Upper lobe of left lung (tissue), 6 donors: ENCODE data around the gene CD58. TPM values are rescaled to one million over a fixed set of nuclear protein-coding genes. Genes with fewer than 3 reads are reported as not detected.
"Not testable (repeated sequence)": the region's sequence is repeated elsewhere in the genome, so short reads cannot be mapped to it uniquely, and the experiment has no call there.

Experiments used
- ATAC-seq, 2 donors: fragments of 200-7000 bp; cut with Tn5 transposase; one replicate each; pipeline ENCODE4 v1.9.1; 2022; ENCODE audit warnings: mild to moderate bottlenecking in 2 of 2, moderate library complexity in 2 of 2; ENCODE audit not compliant: low FRiP score in 2 of 2
- DNase-seq, 2 donors: peaks; one replicate each; pipeline ENCODE4 v3.0.0-alpha.2; 2019 to 2020
- H3K27ac ChIP-seq, 4 donors: fragments of 200-600 bp; sonication (generic); one replicate each; pipeline ENCODE4 v1.5.1; 2016 to 2019
- H3K27me3 ChIP-seq, 4 donors: fragments of 200-600 bp; sonication (generic); one replicate each; pipeline ENCODE4 v1.5.1; 2017 to 2019
- H3K36me3 ChIP-seq, 4 donors: fragments of 200-600 bp; sonication (generic); one replicate each; pipeline ENCODE4 v1.5.1; 2016 to 2019
- H3K4me1 ChIP-seq, 4 donors: fragments of 200-600 bp; sonication (generic); one replicate each; pipeline ENCODE4 v1.5.1; 2018 to 2019
- H3K4me3 ChIP-seq, 4 donors: fragments of 200-600 bp; sonication (generic); one replicate each; pipeline ENCODE4 v1.5.1; 2017 to 2019; ENCODE audit warnings: mild to moderate bottlenecking in 2 of 4, moderate library complexity in 1 of 4
- H3K9me3 ChIP-seq, 4 donors: fragments of 200-600 bp; sonication (generic); one replicate each; pipeline ENCODE4 v1.5.1; 2018 to 2019
- EP300 ChIP-seq, 4 donors: sonication (generic); formaldehyde crosslinking; IDR thresholded peaks; one replicate each; pipeline ENCODE4 v1.5.1; 2017; ENCODE audit warnings: antibody characterized with exemption in 4 of 4, control low read depth in 2 of 4
- POLR2A ChIP-seq, 4 donors: fragments of 450-650 bp; IDR thresholded peaks; one replicate each; pipeline ENCODE4 v1.5.1; 2016 to 2017; ENCODE audit warnings: antibody characterized with exemption in 4 of 4, mild to moderate bottlenecking in 2 of 4
- POLR2AphosphoS5 ChIP-seq, 2 donors: sonication (generic); formaldehyde crosslinking; IDR thresholded peaks; one replicate each; pipeline ENCODE4 v1.5.1; 2017; ENCODE audit warnings: antibody characterized with exemption in 2 of 2
- WGBS, 2 donors: methylation state at CpG; one replicate each; pipeline ENCODE4 v1.1.5; 2017 to 2018; 5-methylcytosine and 5-hydroxymethylcytosine counted together
- total RNA-seq, 6 donors: library from RNA; depleted of rRNA in 4 of 6; stranded (reverse); fragments of >200 nt in 4 of 6; gene quantifications; one replicate each; pipeline versions ENCODE4 v1.1.0 to v1.2.1, GENCODE V29; 2016 to 2021
- TF ChIP-seq, protein P1 (sequence below), 6 experiments: fragments of 450-650 bp in 4 of 6; fragments of 200-600 bp in 2 of 6; sonication (generic) in 2 of 6; IDR thresholded peaks; one replicate each; pipeline ENCODE4 v1.5.1; 2016 to 2019; ENCODE audit warnings: antibody characterized with exemption in 6 of 6
- donor health status: DM: no; HTN: no; CAD: no; lungs with moderate emphysema.
- donor health status: DM: no; HTN: yes; CAD: no; lungs with severe emphysema.

CD58 gene
- total RNA-seq, 6 donors from 2014 or later: 17.8 to 52.0 (median 32.4) TPM

DNA sequence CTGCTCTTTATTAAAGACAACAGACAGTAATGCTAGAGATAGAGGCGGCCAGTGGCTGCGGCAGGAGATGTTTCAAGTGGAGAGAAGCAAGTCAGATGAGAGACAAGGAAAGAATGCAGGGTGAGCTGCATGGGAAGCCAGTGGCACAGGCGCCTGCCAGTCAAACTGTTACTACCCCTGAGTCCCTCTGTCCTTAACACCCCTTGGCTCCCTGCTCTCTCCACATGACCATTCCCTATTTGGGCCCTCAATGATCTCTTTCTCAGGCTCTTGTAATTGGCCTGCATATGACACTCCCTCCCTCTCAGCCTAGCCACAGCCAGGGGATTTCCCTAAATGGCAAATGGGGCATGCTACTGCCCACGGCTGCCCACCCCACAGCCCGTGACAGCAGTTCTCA lies 22.6 kb upstream of the CD58 start:
- not testable (repeated sequence) for H3K27me3 ChIP-seq, H3K9me3 ChIP-seq, H3K36me3 ChIP-seq, ATAC-seq, H3K4me1 ChIP-seq, H3K4me3 ChIP-seq, DNase-seq, H3K27ac ChIP-seq
- WGBS, 2 donors: 95 to 98% methylated on average over 3 of the region's 5 CpGs

DNA sequence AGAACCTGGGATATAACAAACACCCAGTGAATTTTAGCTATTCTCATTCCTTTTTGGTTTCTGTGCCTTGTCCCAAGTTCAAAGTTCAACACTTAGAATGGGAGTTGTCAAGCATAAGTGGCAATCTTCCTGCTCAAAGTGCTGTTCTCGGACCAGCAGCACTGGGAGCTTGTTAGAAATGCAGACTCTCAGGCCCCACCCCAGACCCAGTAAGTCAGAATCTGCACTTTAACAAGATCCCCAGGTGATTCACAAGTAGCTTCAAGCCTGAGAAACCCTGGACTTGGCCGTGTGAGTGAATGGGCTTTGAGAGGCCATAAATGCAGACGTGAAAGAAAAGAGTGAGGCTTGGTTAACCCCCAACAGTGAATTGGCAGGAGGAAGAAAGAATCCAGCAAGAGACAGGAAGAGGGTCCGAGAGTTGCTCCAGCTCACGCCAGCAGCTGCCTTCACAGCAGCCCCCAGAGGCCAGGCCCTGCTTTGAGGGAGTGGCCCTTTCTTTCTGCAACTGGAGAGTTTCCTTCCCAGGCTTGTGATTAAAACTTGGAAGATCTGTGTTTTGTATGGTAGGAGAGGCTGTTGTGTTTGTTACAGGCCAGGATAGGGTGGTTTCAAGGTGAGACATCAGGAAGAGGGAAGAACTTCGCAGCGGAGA lies 21.3 kb upstream of the CD58 start:
- not testable (repeated sequence) for H3K36me3 ChIP-seq, H3K4me1 ChIP-seq, ATAC-seq, H3K27ac ChIP-seq, H3K9me3 ChIP-seq, DNase-seq, H3K4me3 ChIP-seq, H3K27me3 ChIP-seq
- WGBS, 2 donors: 85 to 92% methylated on average over 3 to 7 of the region's 7 CpGs

DNA sequence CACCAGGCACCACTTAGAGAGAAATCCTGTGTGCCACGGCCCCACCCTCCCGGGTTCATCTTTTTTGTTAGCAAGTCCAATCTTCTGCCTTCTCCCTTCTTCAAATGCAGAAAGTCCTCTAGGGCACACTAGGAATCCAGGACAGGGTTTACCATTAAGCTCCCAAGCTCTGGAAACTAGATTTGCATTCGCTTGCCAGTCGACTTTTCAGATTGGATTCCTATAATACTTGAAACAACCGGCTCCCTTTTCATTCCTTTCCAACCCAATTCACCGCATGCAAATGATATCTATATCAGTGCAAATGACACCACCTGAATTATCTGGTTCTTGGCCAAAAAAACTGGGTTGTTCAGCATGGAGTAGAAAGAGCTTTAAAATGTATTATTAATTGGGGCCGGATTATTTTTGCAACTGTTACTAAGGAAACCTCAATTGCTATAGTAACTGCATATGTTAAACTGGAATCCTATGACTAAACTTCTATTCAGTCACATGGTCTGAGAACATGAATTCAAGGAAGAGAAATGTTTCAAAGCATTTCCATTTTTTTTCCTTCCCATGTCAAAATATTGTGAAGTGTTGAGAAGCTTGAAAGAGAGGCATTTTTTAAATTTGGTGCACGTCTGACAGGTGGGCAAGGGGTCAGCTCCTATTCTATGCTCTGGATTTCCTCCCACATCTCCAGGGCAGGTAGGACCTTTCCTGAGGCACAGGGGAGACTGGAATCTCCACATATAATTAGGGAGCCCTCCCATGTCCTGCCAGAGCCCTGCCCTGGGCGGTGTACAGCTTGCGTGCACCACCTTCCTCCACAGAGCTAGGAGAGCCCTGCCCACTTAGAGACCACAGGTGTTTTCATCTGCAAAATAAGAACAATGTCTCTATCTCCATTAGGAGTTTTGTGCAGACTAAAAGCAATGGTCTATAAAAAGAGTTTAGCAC lies 20.5 kb upstream of the CD58 start:
- WGBS, 2 donors: 79 to 81% methylated on average over 2 to 3 of the region's 10 CpGs

DNA sequence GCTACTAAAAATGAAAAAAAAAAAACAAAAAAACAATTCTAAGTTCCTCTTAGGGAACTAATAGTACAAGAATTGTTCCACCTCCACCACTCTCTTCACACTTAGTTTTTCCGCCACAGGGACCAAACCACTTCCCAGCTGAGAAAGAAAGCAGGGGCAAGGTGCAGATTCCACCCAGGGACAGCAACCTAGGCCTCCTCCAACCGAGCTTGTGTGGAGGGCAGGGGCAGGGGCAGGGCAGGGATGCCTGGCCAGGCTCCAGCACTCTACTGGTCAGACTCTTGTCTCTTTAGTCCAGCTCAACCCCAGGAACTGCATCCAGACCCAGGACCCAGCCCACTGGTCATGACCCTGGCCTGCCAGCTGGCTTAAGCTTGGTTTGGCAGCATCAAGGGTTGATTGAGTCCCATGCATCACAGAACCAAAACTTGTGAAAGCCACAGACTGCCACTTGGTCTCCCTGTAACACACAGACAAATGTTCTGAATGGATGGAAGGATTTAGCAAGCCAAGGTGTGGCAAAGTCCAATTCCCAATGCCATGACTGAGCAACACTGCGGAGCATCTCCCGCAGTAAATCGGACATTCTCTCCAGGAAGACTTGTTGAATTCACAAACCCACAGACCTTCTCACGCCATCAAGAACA lies 19.7 kb upstream of the CD58 start:
- not testable (repeated sequence) for ATAC-seq, H3K36me3 ChIP-seq, H3K9me3 ChIP-seq, H3K4me1 ChIP-seq, H3K4me3 ChIP-seq, H3K27ac ChIP-seq, H3K27me3 ChIP-seq
- WGBS, 2 donors: 71 to 92% methylated on average over 2 to 6 of the region's 6 CpGs
- peak in 1 of 2 donors; percentile 16 for DNase-seq

More for the DNA sequence above, 20.5 kb upstream of the CD58 start:
- not testable (repeated sequence) for ATAC-seq, DNase-seq, H3K36me3 ChIP-seq, H3K4me3 ChIP-seq, H3K9me3 ChIP-seq, H3K27me3 ChIP-seq, H3K4me1 ChIP-seq, H3K27ac ChIP-seq

DNA sequence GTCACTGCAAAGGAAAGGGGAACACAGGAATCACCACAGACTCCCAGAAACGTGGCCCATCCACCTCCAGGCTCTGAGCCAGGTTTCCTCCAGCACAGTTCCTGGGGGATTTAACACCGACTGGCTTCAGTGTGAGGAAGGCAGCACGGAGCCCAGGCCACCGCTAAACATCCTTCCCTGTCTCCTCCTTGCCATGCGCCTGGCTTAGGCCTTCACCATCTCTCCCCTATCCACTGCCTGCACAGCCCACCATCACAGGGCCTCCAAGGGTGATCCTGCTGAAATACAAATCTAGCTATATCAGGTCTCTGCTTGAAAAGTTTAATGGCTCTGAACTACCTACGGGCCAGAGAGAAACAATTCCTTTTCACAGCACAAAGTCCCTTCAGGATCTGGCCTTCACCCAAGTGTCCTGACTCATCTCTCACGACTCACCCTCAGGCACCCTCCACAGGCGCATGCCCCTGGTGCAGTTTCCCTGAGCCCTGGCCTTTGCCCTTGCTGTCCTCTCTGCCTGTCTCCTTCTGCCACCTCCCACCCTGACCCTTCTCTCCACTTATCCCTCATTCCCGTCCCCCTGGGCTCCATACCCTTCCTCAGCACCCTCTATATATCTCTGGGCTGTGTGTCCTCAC lies 18.4 kb upstream of the CD58 start:
- WGBS, 2 donors: 71 to 73% methylated on average over 8 to 9 of the region's 9 CpGs

DNA sequence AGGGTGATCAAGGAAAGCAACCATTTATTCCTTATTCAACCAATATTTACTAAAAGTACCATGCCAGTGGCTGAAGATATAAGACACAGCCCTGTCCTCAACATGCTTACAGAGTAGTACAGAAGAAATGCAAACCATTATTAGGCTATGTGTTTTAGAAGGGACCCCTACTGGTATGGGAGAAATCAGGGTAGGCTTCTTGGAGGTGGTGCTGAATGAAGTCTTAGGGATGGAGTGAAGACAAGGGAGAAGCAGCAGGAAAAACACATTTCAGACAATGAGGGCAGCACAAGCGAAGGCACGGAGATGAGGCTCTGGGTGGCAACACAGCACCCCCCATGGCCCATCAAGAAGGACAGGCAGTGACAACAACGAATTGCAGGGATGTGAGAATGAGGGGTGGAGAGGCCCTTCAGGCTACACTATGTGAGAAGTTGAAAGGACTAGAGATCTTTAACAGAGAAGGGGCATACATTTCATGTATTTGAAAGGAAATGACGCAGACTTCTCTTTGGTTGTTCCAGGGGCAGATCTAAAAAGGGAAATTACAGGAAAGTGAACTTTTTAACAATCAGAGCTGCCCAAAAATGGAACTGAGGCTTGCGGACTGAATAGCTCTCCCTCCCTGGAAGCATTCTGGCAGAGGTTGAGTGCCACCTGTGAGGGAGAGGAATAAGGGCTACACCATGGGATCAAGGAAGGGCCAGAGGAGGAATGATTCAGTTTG lies 16.8 kb upstream of the CD58 start:
- Histone ChIP-seq H3K4me3 (no peak overlapping the region), H3K27ac (no peak overlapping the region), H3K4me1 (no peaks in the 10 kb centered on the region), H3K36me3 (peaks cover 0 to 5% (median 0%) of the 10 kb centered on the region in 4 donors), H3K9me3 (no peaks in the 10 kb centered on the region), H3K27me3 (no peaks in the 10 kb centered on the region)
- ATAC-seq: no peak
- DNase-seq: no peak
- TF ChIP-seq EP300 (IDR thresholded peaks at IDR 0.05): no peak
- TF ChIP-seq POLR2A (IDR thresholded peaks at IDR 0.05): no peak
- TF ChIP-seq, protein P1, sequence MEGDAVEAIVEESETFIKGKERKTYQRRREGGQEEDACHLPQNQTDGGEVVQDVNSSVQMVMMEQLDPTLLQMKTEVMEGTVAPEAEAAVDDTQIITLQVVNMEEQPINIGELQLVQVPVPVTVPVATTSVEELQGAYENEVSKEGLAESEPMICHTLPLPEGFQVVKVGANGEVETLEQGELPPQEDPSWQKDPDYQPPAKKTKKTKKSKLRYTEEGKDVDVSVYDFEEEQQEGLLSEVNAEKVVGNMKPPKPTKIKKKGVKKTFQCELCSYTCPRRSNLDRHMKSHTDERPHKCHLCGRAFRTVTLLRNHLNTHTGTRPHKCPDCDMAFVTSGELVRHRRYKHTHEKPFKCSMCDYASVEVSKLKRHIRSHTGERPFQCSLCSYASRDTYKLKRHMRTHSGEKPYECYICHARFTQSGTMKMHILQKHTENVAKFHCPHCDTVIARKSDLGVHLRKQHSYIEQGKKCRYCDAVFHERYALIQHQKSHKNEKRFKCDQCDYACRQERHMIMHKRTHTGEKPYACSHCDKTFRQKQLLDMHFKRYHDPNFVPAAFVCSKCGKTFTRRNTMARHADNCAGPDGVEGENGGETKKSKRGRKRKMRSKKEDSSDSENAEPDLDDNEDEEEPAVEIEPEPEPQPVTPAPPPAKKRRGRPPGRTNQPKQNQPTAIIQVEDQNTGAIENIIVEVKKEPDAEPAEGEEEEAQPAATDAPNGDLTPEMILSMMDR (IDR thresholded peaks at IDR 0.05): no peak
- WGBS, 2 donors: 73 to 81% methylated on average over 5 of the region's 5 CpGs

More for the DNA sequence above, 18.4 kb upstream of the CD58 start:
- not testable (repeated sequence) for H3K27ac ChIP-seq, DNase-seq, H3K4me3 ChIP-seq, H3K27me3 ChIP-seq, H3K36me3 ChIP-seq, H3K4me1 ChIP-seq, H3K9me3 ChIP-seq
- ATAC-seq: peak; percentile 11 to 31

DNA sequence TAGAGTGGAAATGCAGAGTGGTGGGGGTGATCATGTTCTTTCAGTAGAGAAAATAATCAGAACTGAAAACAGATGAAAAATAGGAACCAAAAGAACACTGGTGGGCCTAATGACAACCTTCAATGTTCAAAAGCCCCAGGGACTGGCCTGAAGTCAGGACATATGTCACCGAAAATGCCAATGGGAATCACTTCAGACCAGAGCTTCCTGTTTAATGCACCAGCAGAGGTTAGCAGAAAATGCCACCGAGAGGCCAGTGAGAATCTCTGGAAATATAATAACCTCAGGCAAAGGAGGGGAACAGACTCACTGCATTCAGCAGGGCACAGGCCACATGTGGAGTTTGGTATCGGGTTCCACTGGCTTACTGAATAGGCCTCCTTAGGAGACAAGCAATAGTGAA lies 15.9 kb upstream of the CD58 start:
- TF ChIP-seq EP300 (IDR thresholded peaks at IDR 0.05) (no peak), POLR2AphosphoS5 (IDR thresholded peaks at IDR 0.05) (no peak), POLR2A (IDR thresholded peaks at IDR 0.05) (no peak)
- TF ChIP-seq, protein P1 (IDR thresholded peaks at IDR 0.05): no peak
- Histone ChIP-seq H3K4me3 (no peak overlapping the region), H3K27me3 (no peaks in the 10 kb centered on the region), H3K9me3 (no peaks in the 10 kb centered on the region), H3K27ac (no peak overlapping the region), H3K36me3 (peaks cover 0 to 5% (median 0%) of the 10 kb centered on the region in 4 donors), H3K4me1 (no peaks in the 10 kb centered on the region)
- WGBS, 2 donors: 69 to 76% methylated on average over 3 of the region's 3 CpGs
- ATAC-seq (no peak), DNase-seq (no peak)
